HUDEP-2 (cell line): ENCODE data around the gene UBB.

ENCODE experiments used
- DNase-seq, 76 experiments: peaks; one replicate each; lab custom pipeline; 2025; ENCODE audit not compliant: unreplicated experiment in 76 of 76; lab: John Stamatoyannopoulos, UW

UBB gene

GRCh38 chr17:16380640-16381495, at the start of gene UBB:
UBB (plus strand) TSS chr17:16381091; CDS start chr17:16381908, 817 bp downstream.
- peak in 75 of 76 experiments; percentile 58 to 97 (median 92) for DNase-seq

- no peak for DNase-seq
Measured at GRCh38 chr17:16338391-16338790, 42.5 kb upstream of the UBB start.

DNA sequence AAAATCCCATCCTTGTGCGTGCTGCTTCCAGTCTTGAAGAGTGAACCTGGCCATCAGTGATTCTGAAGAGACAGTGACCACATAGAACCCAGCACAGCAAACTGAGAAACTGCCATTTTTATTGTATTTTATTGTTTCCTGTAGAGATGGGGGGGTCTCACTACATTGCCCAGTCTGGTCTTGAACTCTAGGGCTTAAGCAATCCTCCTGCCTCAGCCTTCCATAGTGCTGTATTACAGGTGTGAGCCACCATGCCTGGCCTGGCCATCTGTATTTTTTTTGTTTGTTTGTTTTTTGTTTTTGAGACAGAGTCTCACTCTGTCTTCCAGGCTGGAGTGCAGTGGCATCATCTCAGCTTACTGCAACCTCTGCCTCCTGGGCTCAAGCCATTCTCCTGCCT, 41.5 kb upstream of the UBB start:
- DNase-seq = no peak

GRCh38 chr17:16339959-16340358, 40.9 kb upstream of the UBB start:
- DNase-seq = no peak

DNA sequence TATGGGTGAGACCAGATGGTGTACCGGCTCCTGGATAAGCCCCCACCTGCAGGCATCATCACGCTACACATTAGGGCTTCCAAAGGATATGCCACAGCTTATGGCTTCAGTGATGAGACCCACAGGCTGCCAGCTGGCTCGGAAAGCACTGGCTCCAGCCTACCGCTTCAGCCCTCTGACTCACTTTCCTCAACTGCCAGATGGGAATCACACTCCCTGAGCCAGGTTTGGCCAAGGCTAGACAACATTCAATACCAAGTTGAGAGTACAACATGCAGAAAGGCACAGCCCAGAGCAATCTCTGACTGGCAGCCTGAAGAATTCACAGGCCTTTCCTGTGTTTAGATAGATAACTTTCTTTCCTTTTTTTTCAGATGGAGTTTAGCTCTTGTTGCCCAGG, 37.9 kb upstream of the UBB start:
- DNase-seq = no peak

DNA sequence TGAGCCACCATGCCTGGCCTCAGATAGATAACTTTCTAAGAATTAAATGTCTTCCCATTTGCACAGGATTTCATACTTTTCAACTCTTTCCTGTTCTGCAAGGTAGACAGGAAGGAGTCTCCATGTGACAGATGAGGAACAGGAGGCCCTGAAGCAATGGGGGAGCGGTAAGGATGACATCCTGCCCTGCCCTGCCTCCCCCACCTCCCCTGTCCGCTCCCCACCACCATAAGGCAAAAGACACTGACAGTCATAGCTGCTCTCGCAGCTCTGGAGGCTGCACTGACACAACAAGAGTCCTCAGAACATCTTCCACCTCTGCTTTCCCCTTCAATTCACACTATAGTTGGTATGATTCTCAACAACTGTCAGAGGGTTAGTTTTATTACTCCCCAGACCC, 37.3 kb upstream of the UBB start:
- DNase-seq = no peak

DNA sequence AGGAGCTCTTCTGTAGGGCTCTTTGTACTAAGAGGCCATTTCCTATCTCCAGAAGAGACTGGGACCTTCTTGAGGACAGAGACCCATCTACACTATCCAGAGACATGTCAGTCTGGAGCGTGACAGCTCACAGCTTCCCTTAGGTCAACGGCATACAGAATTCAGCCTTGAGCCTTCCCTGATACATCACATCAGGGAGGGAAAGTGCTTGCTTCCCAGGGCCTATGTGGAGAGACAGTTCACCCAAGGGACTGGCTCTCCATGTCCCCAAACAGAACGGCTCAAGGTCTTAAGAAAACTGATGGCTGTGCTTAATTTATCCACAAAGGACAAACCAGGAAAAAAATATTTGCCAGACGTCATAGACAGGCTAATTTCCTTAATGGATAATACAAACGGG, 35.3 kb upstream of the UBB start:
- no peak for DNase-seq

GRCh38 chr17:16346721-16347271, 34.1 kb upstream of the UBB start:
- no peak for DNase-seq

- DNase-seq = no peak
Measured at GRCh38 chr17:16348586-16348985, 32.3 kb upstream of the UBB start.

- DNase-seq = no peak
Measured at GRCh38 chr17:16349431-16349830, 31.5 kb upstream of the UBB start.

DNA sequence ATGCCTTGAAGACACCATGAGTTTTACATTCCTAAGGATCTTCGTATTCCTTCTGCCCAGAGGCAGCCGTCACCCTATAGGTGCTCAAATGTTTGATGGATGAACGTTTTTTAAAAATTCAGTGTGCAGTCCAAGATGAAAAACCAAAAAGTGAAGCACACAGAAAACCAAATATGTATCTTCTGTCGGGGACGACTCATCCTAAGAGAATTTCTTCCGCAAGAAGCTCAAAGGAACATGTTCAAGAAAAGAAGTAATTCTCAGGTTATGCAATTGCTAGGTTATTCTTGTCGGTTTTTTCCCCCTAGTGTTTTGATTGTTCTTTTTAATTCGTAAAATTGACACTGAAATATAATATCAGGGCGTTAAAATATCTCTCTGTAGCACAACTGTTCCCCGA, 29.1 kb upstream of the UBB start:
- DNase-seq = no peak

- peak in 20 of 76 experiments; percentile 2 to 43 (median 13) for DNase-seq
Measured at GRCh38 chr17:16352303-16352666, 28.6 kb upstream of the UBB start.

- peak in 30 of 76 experiments; percentile 4 to 66 (median 28) for DNase-seq
Measured at GRCh38 chr17:16352667-16353316, 28.1 kb upstream of the UBB start.

DNA sequence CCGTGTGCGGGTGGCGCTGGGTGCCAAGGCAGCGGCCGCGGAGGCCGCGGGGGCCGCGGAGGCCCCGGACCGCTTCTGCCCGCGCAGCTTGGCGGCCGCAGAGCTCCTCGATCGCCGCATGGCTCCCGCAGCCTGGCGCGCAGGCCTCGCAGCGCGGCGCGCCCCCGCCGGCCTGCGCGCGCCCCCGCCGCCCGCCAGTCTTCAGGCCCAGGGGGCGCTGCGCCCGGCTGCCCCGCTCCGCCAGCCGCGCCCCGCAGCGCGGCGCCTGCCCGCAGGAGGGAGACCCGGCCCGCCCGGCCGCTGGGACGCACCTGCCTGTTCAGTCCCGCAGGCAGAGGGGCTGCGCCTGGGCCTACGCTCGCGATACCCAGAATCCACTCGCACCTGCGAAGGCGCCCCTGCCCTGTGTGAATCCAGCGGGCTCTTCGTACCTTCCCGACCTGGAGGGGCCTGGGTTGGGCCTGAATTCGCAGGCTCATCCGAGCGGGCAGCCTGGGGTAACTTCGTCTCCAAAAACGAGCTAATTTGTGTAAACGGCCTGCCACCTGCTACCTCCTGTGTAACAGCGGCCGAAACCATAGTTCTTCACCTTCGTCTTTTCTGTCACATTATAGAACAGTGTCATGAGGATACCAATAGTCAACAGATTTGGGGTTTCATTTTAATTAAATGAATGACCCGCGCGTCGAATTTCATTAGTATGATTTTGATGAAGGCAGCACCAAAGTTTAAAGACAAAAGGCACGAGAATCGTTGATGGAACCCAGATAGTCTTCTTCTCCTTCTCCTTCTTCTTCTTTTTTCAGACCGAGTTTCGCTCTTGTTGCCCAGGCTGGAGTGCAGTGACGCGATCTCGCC, 27.3 kb upstream of the UBB start, which contains the start of gene CENPV:
CENPV (minus strand) TSS at position 153 of the 858 bp plus-strand sequence; CDS start at position 120, 33 bp downstream.
- DNase-seq = peak in 48 of 76 experiments; percentile 6 to 56 (median 31)

DNA sequence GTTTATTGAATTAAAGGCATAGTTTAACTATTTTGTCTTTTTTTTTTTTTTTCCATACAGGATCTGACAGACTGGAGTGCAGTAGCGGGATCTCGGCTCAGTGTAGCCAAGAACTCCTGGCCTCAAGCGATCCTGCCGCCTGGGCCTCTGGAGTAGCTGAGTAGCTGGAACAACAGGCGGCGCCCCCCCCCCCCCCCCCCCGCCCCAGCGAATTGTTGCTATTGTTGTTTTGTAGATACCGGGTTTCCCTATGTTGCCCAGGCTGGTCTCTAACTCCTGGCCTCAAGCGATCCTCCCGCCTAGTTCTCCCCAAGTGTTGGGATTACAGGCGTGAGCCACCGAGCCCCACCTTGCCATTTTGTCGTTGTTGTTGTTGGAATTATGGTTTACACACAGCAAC, 26.3 kb upstream of the UBB start:
- DNase-seq = no peak

- no peak for DNase-seq
Measured at GRCh38 chr17:16358394-16358793, 22.5 kb upstream of the UBB start.

DNA sequence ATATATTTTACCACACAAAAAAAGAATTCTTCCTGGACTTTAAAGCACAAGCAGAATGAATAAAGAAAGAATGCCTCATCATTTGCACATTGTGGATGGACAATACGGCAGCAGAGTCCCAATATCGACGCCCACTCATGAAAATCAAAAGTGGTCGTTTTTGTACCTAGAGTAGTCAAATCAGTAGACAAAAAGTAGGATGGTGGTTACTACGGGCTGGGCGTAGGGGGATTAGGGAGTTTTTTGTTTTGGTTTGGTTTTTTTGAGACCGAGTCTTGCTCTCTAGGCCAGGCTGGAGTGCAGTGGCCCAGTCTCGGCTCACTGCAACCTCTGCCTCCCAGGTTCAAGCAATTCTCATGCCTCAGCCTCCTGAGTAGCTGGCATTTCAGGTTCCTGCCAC, 19.0 kb upstream of the UBB start:
- DNase-seq = no peak

GRCh38 chr17:16363749-16364536, 16.9 kb upstream of the UBB start:
- DNase-seq = peak in 66 of 76 experiments; percentile 8 to 78 (median 52)

- no peak for DNase-seq
Measured at GRCh38 chr17:16364625-16365024, 16.3 kb upstream of the UBB start.

DNA sequence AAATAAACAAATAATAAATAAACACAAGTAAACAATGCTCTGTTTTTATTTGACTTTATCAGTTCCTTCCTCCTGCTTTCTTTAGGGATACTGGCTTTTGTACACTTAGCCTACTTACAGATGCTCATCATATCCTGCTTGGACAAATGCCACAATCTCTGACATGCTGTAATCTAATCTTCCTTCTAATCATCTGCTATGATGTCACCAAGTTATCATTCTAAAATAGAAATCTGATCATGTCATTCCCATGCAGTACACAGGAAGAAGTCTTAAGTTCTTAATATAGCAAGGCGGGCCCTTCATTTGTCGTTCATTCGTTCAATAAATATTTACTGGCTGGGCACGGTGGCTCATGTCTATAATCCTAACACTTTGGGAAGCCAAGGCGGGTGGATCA, 9.1 kb upstream of the UBB start:
- DNase-seq = no peak
